ENCODE results near the gene CENATAC.
"Not testable (repeated sequence)": the region's sequence is repeated elsewhere in the genome, so short reads cannot be mapped to it uniquely, and the experiment has no call there.

CENATAC gene

DNA sequence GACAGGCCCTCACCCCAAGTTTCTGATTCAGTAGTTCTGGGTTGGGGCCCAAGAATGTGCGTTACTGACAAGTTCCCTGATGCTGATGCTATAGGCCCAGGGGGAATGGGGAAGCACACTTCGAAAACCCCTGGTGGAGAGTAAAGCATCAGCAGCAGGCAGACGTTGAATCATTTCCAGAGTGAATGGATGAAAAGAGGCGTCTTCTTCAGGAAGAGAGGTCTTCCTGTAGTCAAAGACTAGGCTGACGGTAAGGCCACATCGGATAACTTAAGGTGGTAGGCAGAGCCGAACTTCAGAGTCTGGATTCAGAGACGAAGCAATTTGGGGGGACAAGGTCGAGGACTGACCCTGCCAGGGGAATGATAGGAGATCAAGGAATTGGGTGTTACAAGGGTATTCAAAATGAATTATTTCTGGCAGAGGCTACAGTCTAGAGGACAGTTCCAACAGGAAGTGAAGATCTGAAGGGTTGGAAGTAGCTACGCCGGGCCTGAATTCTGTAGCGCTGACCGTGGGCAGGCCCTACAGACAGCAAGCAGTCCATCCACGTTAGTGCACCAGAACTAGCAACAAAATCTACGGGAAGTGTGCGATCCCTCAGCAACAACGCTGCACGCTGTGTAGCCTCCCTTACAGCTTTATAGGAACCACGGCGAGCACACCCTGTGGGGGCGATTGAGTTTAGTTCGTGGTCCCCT is 862 bp upstream of the CENATAC start:
- no peak for DNase-seq (ENCODE audit: low read depth)

DNA sequence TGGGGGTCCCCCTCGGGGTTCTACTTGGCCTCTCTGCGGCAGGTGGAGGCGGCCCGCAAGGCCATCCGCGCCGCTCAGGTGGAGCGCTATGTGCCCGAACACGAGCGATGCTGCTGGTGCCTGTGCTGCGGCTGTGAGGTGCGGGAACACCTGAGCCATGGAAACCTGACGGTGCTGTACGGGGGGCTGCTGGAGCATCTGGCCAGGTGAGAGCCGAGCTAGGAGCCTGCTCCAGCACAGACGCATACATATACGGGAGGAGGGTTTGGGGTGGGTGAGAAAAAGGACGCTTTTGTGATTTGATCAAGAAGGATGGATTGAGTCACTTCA is 415 bp downstream of the CENATAC start:
- no peak for DNase-seq (ENCODE audit: low read depth)

DNA sequence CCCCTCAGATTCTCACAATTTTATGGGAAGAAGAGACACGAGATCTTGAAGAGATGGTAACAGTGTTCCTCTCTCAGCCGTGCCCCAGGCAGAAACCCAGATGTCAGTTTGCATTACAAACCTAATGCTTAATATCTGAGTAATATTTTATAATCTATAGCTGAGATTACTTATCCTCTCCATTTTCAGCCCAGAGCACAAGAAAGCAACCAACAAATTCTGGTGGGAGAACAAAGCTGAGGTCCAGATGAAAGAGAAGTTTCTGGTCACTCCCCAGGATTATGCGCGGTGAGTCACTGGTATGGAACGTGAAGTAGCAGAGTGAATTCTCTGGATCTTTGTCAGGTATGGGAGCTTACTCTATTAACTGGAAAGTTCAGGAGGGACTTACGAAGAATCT is 884 bp downstream of the CENATAC start:
- peak; percentile 82 for DNase-seq (ENCODE audit: low read depth)

DNA sequence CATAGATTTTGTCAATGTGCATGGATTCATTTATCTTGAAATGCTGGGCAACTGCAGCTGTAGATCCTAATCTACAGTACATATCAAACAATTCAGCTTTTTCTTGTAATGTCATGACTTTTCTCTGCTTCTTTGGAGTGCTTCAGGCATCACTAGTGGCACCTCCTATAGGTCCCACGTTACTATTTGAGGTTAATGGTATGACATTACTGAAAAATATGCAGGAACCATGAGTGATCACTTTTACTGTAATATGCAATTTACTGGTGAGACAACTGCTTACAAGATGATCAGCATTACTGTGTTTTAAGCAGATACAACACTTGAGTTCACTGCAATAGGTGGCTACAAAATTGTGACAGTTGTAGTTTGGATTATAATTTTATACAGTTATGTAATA is 3.0 kb downstream of the CENATAC start:
- DNase-seq (ENCODE audit: low read depth): no peak

DNA sequence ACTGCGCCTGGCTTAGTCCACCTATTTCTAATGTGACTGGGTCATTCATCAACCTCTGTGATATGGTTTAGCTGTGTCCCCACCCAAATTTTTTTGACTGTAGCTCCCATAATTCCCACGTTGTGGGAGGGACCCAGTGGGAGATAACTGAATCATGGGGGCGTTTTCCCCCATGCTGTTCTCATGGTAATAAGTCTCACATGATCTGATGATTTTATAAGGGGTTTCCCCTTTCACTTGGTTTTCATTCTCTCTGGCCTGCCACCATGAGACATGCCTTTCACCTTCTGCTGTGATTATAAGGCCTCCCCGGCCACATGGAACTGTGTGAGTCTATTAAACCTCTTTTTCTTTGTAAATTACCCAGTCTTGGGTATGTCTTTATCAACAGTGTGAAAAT is 8.7 kb downstream of the CENATAC start:
- DNase-seq (ENCODE audit: low read depth): no peak

DNA sequence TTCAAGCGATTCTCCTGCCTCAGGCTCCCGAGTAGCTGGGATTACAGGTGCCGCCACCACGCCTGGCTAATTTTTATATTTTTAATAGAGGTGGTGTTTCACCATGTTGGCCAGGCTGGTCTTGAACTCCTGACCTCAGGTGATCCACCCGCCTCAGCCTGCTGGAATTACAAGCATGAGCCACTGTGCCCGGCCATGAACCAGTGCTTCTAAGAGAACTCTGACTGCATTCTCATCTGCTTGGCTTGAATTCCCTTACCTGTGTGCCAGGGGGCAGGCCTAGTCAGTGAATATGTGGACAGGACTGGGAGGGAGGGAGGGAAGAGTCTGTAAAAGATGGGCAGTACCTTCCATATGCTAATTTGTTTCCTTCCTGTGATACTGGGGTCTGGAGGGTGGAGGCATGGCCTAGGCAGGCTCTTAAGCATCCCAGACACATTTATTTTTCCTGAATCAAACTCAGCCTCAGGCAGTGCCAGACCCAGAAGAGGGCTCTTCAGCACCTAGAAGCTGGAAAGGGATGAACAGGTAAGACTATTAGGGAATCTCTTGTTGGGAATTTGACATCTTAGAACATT is 13.6 kb downstream of the CENATAC start:
- no peak for DNase-seq (ENCODE audit: low read depth)

DNA sequence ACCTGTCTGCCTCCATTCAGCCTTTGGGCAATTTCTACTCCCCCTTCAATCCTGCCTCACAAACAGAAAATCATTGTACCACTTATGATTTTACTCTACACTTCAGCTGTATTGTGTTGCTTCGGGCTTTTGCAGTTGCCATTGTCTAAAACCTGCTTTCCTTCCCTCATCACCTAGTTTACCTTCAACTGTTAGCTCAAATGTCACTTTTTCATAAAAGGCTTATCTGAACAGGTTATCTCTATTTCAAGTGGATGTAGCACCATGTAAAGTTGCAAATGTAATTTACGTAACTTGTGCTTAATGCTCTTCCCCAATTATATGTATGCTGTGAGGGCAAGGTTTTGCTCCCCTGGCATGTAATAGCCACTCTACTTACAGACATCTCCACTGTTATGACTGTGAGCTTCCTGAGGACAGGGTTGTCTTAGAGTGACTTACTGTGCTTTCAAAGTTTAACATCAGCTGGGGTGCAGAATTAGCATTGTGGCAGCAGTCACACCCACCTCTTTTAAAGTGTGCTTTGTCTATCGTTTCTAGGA is 14.8 kb downstream of the CENATAC start:
- DNase-seq (ENCODE audit: low read depth): no peak

DNA sequence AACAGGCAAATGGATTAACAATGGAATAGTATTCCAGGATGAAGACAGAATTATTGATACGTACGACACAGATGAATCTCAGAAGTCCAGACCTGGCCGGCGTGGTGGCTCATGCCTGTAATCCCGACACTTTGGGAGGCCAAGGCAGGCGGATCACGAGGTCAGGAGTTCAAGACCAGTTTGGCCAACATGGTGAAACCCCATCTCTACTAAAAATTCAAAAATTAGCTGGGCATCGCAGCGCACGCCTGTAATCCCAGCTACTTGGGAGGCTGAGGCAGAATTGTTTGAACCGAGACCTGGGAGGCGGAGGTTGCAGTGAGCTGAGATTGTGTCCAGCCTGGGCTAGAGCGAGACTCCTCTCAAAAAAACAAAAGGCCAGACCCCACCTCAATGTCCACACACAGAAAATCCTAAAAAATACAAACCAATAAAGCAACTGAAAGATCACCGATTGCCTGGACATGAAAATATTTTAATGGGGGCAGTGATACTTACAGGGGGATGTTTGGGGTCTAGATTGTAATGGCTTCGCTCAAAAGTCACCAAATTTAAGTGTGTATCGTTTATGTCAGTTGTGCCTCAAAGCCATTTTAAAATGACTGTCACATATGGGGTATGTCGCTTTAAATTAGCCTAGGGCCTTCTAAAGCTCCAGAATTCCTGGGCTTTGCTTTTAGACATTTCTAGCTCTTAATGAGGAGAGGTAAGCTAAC is 16.4 kb downstream of the CENATAC start:
- DNase-seq (ENCODE audit: low read depth): no peak

DNA sequence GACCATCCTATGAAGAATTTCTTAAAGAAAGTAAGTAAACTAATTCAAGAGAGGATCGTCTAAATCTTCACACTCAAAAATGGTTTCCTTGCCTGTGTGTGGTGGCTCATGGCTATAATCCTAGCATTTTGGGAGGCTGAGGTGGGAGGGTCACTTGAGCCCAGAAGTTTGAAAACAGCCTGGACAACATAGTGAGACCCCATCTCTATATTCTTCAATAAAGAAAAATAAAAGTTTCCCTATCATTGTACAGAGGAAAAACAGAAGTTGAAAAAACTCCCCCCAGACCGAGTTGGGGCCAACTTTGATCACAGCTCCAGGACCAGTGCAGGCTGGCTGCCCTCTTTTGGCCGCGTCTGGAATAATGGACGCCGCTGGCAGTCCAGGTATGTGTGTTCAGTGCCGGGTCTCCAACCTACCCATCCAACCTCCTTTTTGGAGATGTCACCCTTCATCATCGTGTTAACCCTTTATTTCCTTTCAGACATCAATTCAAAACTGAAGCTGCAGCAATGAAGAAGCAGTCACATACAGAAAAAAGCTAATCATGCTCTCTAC is 17.2 kb downstream of the CENATAC start:
- DNase-seq (ENCODE audit: low read depth): no peak

DNA sequence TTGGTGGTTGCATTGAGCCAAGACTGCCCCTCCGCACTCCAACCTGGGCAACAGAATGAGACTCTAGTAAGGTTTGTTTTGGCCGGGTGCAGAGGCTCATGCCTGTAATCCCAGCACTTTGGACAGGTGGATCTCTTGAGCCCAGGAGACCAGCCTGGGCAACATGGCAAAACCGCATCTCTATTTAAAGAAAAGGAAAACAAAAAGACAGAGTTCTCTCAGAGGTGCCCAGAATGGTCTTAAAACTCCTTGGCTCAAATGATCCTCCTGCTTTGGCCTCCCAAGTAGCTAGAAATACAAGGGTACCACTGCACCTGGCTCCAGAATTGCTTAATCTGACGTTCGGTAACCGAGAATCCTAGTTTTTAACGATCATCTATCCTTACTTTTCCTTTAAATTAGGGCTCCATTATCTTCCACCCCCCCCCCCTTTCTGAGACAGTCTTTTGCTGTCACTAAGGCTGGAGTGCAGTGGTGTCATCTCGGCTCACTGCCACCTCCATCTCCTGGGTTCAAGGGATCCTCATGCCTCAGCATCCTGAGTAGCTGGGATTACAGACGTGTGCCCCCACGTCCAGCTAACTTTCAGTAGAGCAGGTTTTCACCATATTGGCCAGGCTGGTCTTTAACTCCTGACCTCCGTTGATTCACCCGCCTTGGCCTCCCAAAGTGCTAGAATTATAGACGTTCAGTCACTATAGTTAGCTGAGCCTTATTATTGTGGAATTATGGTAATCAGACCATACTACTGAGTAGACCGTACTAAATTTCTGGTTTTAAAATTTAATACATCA is 18.5 kb downstream of the CENATAC start:
- DNase-seq (ENCODE audit: low read depth): no peak

DNA sequence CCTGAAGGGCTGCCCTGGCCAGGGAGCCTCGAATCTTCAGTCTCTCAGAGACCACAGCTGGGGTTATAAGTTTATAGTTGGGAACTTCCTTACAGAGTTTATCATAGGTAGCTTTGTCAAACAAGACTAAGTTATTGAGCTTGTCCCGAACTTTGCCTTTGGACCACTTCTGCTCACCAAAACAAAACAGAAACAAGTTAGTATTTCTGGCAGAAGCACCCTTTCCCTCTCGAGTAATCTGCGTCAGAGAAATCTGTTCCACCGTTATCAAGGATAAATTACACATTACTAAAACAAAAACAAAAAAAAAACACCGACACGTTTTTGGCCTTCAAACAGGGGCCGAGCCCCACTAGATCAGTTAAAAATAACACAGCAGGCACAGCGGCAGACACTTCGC is 19.4 kb downstream of the CENATAC start:
- not testable (repeated sequence) for DNase-seq (ENCODE audit: low read depth)

DNA sequence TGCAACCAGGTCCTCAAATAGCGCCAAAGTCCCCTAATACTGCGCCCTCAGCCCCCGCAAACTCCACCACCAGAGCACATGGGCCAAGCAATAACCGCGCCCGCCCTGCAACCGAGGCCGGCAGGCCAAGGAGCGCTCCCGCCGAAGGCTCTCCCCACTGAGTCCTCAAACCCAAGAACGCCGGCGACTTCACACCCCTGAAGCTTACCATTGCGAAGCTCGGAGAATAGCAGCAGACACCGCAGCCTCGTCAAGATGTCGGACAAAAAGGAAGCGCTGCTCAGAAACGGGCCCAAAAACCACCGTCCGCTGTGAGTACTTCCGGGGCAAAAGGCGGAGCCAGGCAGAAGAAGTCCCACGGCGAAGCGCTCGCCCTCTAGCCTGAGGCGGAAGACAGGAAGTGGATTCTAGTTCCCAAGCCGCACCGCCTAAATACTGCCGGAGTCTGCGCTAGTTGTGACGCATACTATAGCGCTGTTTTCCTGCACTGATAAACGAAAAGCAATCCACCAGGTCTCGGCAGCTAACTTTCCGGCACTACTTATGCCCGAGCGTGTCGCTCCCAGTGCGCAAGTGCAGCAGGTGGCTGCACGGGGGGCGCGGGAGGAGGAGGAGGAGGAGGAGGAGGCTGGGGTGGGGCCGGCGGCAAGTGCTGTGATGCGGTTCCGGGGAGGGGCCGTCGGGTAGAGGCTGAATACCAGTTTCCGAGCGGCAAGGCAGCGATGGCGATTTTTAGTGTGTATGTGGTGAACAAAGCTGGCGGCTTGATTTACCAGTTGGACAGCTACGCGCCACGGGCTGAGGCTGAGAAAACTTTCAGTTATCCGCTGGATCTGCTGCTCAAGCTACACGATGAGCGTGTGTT is 20.4 kb downstream of the CENATAC start, which contains the start of the genes RPS25 and TRAPPC4:
Gene RPS25, minus strand, starts transcription at position 270 of the 865 bp plus-strand sequence. Its CDS starts 59 bp downstream, at position 211.
Gene TRAPPC4, plus strand, starts transcription at position 693 of the 865 bp plus-strand sequence. Its CDS starts 30 bp downstream, at position 723.
- peak; percentile 95 for DNase-seq (ENCODE audit: low read depth)

DNA sequence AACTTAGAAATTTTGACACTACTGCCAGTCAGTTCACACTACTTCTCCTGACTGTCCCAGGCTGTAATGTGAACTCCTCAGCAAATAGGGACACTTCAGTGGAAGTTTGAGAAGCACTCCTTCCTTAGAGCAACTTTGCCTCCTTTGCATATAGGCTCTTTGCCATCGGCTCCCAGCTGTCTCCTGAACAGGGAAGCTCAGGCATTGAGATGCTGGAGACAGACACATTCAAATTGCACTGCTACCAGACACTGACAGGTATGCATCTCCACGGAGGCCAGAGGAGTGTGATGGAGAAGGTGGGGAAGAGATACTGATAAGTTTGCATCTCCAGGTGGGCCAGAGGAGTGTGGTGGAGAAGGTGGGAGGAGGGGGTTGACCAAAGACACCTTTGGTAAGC is 22.1 kb downstream of the CENATAC start:
- DNase-seq (ENCODE audit: low read depth): no peak

DNA sequence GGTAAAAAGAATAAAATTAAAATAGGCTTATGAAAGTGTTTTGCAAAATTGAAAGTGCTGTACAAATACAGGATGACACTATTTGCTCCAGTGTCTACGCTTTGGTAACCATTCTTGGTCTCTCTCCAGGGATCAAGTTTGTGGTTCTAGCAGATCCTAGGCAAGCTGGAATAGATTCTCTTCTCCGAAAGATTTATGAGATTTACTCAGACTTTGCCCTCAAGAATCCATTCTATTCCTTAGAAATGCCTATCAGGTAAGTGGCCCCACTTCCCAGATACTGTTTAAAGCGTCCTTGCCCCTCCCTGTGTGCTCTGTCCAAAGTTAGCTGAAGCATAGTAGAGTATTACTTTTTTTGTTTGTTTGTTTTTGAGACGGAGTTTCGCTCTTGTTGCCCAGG is 23.7 kb downstream of the CENATAC start:
- no peak for DNase-seq (ENCODE audit: low read depth)

DNA sequence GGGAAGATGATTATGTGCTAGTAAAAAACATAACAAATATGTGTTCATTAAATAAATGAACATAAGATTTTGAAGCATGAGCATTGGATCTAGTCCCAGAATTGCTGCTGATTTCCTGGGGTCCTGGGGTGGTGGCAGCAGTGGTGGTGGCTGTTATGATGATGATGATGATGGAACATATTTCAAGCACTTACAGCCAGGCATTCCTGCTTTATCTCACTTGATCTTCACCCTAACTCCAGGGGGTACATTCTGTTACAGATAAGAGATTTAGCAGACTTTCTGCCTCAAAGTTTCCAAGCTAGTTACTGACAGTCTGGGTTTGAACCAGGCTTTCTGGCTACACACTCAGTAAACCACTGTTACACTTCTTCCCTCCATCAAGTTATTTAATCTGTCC is 25.8 kb downstream of the CENATAC start:
- DNase-seq (ENCODE audit: low read depth): peak; percentile 62

DNA sequence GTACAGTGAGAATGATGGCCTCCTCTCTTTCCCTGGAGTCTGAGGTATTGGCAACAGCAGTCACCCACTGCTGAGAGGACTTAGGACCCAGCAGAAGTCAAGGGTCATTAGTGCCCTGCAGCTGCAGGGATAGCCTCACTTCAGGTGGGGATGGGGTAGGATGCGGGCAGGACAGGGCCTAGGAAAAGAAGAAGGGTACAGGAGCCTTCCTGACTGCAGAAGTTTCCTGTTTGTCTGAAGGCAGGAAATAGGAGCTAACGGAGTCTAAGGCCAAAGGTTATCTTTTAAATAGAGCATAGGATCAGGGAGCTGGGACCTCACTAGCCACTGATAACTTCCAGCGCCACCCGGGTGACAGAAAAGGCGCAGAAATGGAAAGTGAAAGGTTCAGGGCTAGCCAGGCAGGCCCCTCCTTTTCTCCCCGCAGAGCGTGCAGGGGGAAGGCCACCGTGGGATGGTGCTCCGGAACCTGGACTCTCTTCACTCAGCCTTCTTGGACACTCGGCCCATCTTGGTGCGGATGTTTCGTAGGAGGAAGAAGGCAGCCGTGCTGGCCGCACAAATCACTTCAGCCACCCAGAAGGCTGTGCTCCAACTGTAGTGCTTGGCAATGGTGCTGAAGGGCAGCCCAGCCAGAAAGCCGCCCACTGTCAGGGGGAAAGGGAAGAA is 26.6 kb downstream of the CENATAC start:
- DNase-seq (ENCODE audit: low read depth): no peak

DNA sequence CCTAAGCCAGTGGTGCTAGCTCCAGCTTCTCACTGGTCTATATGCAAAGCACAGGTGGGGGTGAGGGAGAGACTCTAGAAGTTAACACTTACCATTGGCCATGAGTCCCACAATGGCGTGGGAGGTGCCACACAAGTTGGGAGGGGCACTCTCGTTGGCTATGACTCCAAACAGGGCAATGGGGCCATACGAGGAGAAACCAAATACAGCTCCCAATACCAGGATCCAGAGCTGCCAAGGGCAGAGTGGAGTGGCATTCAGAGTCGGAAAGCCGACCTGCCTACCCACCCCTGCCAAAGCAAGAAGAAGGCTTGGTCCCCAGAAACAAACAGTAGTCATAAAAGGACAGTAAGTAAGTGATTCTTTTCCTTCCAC is 27.1 kb downstream of the CENATAC start:
- DNase-seq (ENCODE audit: low read depth): no peak

DNA sequence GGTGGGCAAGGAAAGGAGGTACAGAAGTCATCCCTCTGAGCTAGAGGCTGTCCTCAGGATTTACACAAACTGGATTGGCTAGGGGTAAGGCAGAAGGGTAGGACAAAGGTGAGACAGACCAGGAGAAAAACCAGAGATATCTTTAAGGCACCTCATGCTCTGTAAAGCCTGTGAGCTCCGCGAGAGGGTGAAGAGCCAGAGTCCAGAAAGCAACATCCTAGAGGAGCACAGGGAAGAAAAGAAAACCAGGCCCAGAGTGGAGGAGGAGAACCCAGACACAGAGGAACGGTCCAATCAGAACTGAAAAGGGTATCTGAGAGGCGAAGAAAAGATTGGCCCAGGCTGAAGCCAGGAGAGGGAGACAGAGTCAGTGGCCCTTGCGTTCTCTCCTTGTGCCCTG is 27.6 kb downstream of the CENATAC start:
- no peak for DNase-seq (ENCODE audit: low read depth)

DNA sequence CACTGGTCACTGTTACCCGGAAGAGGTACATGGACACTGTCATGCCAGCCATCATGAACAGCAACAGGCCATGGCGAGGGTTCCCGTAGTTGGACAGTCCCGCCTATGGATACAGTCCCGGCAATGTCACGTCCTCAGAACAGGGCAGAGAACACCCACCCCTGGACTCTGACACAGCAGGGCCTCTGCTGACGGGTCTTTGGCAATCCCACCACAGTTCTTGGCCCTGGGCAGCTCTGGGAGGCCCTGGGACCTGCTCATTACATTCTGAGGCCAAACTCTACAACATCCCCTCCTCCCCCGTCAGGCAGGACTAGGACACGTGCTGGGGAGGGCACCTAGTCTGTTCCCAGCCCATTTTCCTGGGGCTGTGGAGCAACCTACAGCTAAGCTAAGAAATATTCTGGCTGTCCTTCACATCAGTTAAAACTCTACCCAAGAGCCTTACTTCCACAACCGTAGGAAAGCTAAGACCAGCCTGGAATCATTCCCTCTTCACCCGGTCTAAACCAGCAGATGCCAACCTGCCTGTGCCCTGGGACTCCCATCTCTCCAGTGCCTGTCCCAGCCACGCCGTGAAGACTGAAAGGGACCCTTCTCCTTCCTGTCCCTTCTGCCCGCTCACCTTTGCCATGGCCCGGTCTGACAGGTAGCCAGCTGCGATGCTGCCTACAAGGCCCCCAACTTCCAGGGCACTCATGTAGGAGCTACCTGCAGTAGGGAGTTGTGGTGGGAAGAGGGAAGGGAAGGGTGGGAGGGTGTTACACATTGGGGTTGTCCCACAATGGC is 28.2 kb downstream of the CENATAC start:
- no peak for DNase-seq (ENCODE audit: low read depth)

DNA sequence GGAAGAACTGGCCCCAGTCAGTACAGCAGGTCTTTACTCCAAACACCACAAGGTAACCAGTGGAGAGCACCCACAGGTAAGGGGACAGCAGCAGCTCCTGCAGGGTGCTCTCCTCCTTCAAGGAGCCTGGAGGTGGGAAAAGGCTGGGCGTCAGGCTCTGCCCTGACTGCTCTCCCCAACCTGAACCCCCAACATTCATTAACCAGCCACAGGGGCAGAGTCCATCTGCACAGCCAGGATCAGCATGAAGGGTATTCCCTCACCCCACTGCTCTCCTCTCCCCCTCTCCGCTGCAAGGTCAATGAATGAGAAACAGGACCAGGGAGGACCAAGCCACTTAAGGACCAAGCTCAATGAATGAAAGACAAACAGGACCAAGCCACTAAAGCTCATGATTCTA is 29.0 kb downstream of the CENATAC start:
- no peak for DNase-seq (ENCODE audit: low read depth)
